IPS-11a (cell line): ENCODE data around the gene AMMECR1.

Source experiments
- H3K4me3 ChIP-seq: one replicate; pipeline ENCODE4 v1.5.1; 2013; ENCODE audit warnings: low read depth, low read length, control low read depth

Gene AMMECR1

GRCh38 chrX:110214684-110215083, 103.2 kb downstream of the AMMECR1 start:
- H3K4me3 ChIP-seq: no peak overlapping the region

GRCh38 chrX:110213183-110213582, 104.7 kb downstream of the AMMECR1 start:
- H3K4me3 ChIP-seq: no peak overlapping the region

DNA sequence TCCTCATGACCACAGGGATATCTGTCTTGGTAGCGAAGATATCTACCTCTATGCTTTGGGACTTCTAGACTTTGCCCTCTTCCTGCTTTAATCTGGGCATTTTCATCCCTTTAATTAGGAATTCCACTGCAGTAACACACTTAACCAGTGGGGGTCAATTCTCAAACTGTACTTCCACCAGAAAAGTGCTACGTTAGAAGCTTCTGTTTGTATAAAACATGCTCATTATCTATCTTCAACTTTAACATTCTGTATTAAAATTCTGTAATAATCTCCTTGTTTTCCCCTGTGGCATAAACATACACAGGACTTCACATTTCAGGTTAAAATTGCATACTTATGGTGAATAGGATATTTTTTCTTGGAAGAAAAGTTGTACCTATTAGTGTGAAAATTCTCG, 105.6 kb downstream of the AMMECR1 start:
- no peak overlapping the region for H3K4me3 ChIP-seq

- no peak overlapping the region for H3K4me3 ChIP-seq
These were observed 106.5 kb downstream of the AMMECR1 start for GRCh38 chrX:110211340-110211739.

DNA sequence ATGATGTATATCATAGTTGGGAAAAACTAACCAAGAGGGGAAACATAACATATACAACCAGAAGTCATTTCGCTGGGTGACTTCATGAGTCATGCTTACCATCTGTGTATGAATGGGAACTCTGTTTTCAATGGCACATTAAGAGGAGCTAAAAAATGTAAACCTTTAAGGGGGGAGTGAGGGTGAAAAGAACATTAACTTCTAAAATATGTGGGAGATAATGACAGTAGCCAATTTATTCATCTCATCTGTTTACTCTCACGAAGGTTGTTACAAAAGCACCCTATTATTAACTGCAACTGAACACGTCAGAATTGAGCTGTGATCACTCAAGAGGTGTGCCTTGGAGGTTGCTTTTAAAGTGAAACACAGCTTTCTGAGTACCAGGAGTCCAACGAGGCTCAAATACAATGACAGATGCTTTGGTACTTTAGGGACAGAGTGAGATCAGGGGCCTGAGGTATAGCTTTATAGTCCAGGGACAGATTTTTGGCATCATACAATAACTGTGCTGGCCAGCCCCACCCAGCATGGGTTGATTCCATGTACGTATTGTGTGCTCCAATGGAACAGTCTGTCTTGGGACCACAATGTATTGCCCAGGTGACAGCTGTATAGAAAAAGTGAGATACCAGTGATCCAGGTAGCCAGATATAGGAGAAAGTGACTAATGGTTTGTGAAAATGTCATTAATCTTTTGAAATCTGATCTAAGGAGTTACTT, 107.3 kb downstream of the AMMECR1 start:
- H3K4me3 ChIP-seq: no peak overlapping the region

- H3K4me3 ChIP-seq: no peak overlapping the region
These were observed 109.8 kb downstream of the AMMECR1 start for GRCh38 chrX:110208092-110208491.

DNA sequence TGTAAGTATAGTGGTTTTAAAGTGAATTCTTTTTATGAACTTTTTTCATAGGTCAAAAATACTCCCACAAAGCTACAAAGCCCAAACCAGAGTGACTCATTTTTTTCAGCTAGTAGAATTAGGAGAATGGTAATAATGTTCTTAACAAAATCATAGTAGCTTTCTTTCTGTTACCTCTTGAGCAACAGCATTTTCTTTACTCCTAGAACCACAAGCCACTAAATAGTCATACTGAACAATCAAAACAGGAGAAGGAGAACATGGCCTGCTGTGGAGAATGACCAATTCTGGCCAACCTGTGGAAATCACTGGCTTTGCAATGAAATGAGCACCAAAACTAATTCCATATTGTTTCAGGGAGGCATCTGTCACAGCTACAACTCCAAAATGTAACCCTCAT, 112.9 kb downstream of the AMMECR1 start:
- no peak overlapping the region for H3K4me3 ChIP-seq

- no peak overlapping the region for H3K4me3 ChIP-seq
These were observed 116.1 kb downstream of the AMMECR1 start for GRCh38 chrX:110201799-110202198.

DNA sequence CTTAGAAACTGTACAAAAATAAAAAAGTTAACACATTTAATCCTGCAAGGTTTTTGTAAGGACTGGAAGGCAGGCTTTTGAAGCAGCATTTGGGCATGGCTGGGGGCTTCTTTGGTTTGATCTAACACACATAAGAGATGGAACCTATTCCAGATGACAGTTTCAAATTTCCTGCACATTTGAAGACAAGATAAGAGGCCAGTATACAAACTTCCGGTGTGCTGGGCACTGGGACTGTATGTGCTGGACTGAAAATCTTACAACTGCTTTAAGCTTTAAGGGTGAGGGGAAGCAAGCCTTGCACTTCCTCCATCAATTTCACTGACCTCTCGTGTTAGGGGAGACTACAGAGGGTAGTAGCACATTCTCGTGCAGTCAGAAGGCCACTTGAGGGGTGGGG, 122.9 kb downstream of the AMMECR1 start:
- H3K4me3 ChIP-seq: no peak overlapping the region

GRCh38 chrX:110192516-110192915, 125.4 kb downstream of the AMMECR1 start:
- H3K4me3 ChIP-seq: no peak overlapping the region

- no peak overlapping the region for H3K4me3 ChIP-seq
These were observed 129.0 kb downstream of the AMMECR1 start for GRCh38 chrX:110188701-110189558.

DNA sequence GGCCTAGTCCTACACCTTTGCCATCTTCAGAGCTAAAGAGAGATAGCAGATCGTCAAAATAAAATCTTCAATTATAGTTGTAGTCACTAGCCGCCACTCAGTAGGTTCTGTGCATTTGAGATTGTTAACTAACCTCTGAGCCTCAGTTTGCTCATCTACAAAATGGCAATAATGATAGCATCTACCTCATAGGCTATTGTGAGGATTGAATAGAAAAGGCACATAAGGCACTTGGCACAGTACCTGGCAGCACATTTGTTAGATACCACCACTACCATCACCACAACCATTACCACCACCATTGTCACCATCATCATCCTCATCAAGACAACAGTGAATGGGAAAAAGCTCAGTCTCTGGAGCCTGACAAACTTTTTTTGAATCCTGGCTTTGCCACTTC, 134.6 kb downstream of the AMMECR1 start:
- H3K4me3 ChIP-seq: no peak overlapping the region

GRCh38 chrX:110182865-110183264, 135.0 kb downstream of the AMMECR1 start:
- no peak overlapping the region for H3K4me3 ChIP-seq

GRCh38 chrX:110182362-110182761, 135.5 kb downstream of the AMMECR1 start:
- no peak overlapping the region for H3K4me3 ChIP-seq

GRCh38 chrX:110181459-110182137, 136.3 kb downstream of the AMMECR1 start:
- no peak overlapping the region for H3K4me3 ChIP-seq

DNA sequence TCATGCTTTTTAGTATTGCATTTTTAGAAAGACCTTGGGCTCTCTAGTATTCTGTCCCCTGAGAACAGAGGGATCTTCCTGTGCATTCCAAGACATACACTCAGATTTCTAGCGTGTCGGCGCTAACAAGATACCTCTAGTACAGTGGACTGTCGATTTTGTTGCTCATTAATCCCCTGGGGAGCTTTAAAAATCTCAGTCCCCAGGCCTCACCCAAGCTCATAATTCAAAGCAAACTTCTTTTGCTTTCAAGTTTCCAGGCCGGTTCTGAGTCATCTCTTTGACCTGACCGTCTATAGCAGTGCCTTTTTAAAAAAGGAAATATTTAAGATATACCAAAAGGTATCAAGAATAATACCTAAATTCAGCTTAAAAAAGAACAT, 137.0 kb downstream of the AMMECR1 start:
- no peak overlapping the region for H3K4me3 ChIP-seq

DNA sequence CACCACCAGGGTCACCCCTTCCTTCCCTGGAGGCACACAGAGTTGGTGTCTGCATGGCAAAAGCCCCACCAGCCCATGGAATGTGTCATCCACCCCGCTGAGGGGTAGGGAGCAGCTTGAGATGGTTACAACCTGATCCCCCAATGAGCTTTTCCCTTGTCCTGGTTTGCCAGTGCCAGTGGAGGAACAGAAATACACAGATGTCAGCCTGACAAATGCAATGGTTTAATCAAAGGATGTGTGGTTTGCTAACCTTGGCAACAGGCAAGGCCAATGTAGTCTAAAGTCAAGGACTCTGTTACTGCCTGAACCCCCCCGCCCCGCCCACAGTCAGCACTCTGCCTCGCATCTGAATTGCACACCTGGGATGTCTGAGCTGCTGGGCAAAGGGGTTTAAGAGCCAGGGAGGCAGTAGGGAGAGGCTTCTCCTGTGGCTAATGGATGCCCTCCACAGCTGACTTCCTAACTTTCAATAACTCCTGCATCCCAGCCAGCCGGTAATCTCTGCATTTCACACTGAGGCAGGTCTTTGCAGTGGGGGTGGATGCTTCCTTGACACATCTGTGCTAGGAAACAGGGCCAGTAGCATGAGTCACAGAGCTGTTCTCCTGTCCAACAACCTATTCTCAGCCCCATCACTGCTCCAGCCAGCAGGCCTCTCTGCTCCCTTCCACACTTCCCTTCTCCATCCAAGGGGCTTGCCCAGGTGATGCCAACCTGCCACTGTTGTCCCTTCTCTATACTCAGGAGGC, 137.5 kb downstream of the AMMECR1 start:
- no peak overlapping the region for H3K4me3 ChIP-seq

- no peak overlapping the region for H3K4me3 ChIP-seq
These were observed 139.6 kb downstream of the AMMECR1 start for GRCh38 chrX:110178179-110178865.

GRCh38 chrX:110175696-110176095, 142.2 kb downstream of the AMMECR1 start:
- H3K4me3 ChIP-seq: no peak overlapping the region

DNA sequence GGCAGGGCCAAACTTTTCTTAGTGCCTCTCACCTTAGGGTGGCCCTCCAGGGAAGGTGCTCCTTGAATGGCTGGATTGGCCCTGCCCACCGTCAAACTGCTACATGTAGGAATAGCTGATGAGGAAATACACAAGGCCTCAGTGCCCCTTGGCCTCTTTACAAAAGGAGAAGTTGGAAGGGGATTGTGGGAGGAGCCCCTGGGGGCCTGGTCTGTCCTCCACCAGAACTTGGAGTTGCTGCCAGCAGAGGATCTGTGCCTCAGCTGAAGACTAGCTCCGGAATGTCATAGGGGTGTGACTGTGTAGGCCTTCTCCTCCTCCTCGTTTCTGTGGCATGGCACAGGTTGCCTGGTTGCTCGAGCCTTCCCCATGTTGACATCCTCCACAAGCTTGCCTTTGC, 142.7 kb downstream of the AMMECR1 start:
- no peak overlapping the region for H3K4me3 ChIP-seq
